ENCODE measurements around the gene ZNF280D.

Gene ZNF280D

DNA sequence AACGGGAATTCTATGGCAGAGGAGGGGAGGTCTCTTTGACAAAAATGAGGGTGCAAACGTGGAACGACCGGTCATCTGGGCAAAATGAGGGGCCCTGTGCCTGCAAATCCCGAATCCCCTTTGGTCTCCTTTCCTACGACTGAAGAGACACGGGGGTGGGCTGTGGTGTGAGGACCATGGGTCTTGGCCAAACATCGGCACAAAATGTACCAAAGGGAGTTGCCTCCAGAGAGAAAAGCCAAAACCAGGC is 498 bp downstream of the ZNF280D start:
- no peak for TF ChIP-seq CTCF (IDR thresholded peaks at IDR 0.05)

GRCh38 chr15:56732135-56732885 is 999 bp downstream of the ZNF280D start:
- no peak for TF ChIP-seq CTCF (IDR thresholded peaks at IDR 0.05)

- no peak for TF ChIP-seq CTCF (IDR thresholded peaks at IDR 0.05)
Observed at GRCh38 chr15:56731548-56731947, 1.8 kb downstream of the ZNF280D start.

DNA sequence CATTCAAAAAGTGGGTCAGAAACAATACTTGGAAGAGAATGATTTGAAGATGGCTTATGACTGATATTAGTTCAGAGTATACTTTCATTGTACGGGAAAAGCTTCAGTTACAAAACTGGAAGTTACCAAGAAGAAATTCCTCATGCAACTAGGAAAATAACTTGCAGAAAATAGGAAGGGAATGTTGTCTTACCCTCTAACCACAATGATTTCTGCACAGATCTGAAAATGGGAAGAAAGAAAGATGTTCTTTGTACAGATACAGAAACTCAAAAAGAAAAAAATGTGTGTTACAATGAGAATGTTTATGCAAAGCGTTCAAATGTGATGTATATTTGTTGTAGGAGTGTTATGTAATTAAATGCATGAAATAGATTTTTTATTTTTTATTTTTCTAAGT is 3.7 kb downstream of the ZNF280D start:
- no peak for TF ChIP-seq CTCF (IDR thresholded peaks at IDR 0.05)

DNA sequence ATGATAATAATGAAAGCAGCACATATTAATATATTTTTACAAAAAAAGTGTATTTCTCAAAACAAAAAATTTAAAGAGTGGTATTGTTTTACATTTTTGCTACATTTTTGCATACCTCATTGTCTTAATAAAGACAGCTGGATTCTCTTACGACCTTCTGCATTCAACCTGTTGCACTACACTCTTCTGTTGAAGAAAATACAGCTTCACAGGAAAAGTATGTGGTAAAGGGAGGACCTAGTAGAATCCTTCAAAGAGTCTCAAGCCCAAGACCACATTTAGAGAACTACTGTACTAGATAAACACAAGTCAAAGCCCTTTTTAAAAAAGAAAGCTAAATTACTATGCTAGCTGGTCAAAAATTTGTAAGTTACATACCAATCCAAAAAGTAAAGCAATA is 7.9 kb downstream of the ZNF280D start:
- no peak for TF ChIP-seq CTCF (IDR thresholded peaks at IDR 0.05)

GRCh38 chr15:56724232-56724631 is 9.1 kb downstream of the ZNF280D start:
- TF ChIP-seq CTCF (IDR thresholded peaks at IDR 0.05), result no peak

- TF ChIP-seq CTCF (IDR thresholded peaks at IDR 0.05), result no peak
Observed at GRCh38 chr15:56723787-56724186, 9.5 kb downstream of the ZNF280D start.
